Measurements from ENCODE around the gene CDC42BPA.

GRCh38 chr1:226973898-226974543, 344.3 kb downstream of the CDC42BPA start:
- TF ChIP-seq CTCF (IDR thresholded peaks at IDR 0.05) (peak in 2 of 12 donors; percentile 9 to 16), POLR2A (IDR thresholded peaks at IDR 0.05) (no peak)
